Measurements from ENCODE around the gene CC2D1A.

The CC2D1A gene

GRCh38 chr19:13861714-13862531 is 44.1 kb upstream of the CC2D1A start:
- Histone ChIP-seq H3K9me3 (ENCODE audit: severe bottlenecking) (no peaks in the 10 kb centered on the region), H3K4me3 (ENCODE audit: low read depth, low read length) (peak overlapping the region; percentile 29), H3K27ac (peak overlapping the region; percentile 11; the same call in 1 of the 2 replicates), H3K36me3 (no peaks in the 10 kb centered on the region; the same call in 1 of the 2 replicates), H3K27me3 (ENCODE audit: insufficient read depth, low read depth, severe bottlenecking) (no peaks in the 10 kb centered on the region)
- DNase-seq, result peak; percentile 88
- TF ChIP-seq CTCF (IDR thresholded peaks at IDR 0.05; ENCODE audit: low read depth, low read length), result peak; percentile 93

- no peaks in the 10 kb centered on the region; the same call in 1 of the 2 replicates for H3K36me3 ChIP-seq
- no peak for TF ChIP-seq CTCF (IDR thresholded peaks at IDR 0.05; ENCODE audit: low read depth, low read length)
- H3K9me3 ChIP-seq (ENCODE audit: severe bottlenecking), result no peaks in the 10 kb centered on the region
- no peaks in the 10 kb centered on the region for H3K27me3 ChIP-seq (ENCODE audit: insufficient read depth, low read depth, severe bottlenecking)
- H3K4me3 ChIP-seq (ENCODE audit: low read depth, low read length), result peak overlapping the region; percentile 50
- H3K27ac ChIP-seq, result peak overlapping the region; percentile 15; the same call in 1 of the 2 replicates
- peak; percentile 63 for DNase-seq
These were observed 41.8 kb upstream of the CC2D1A start for GRCh38 chr19:13864046-13864666.

GRCh38 chr19:13864667-13865570 is 41.1 kb upstream of the CC2D1A start:
- Histone ChIP-seq H3K9me3 (ENCODE audit: severe bottlenecking) (no peaks in the 10 kb centered on the region), H3K36me3 (no peaks in the 10 kb centered on the region; the same call in 1 of the 2 replicates), H3K27me3 (ENCODE audit: insufficient read depth, low read depth, severe bottlenecking) (no peaks in the 10 kb centered on the region), H3K4me3 (ENCODE audit: low read depth, low read length) (peak overlapping the region; percentile 56), H3K27ac (peak overlapping the region; percentile 48)
- TF ChIP-seq CTCF (IDR thresholded peaks at IDR 0.05; ENCODE audit: low read depth, low read length), result no peak
- DNase-seq, result no peak

- Histone ChIP-seq H3K27me3 (ENCODE audit: insufficient read depth, low read depth, severe bottlenecking) (no peaks in the 10 kb centered on the region), H3K4me3 (ENCODE audit: low read depth, low read length) (peak overlapping the region; percentile 56), H3K36me3 (no peaks in the 10 kb centered on the region; the same call in 1 of the 2 replicates), H3K27ac (peak overlapping the region; percentile 67), H3K9me3 (ENCODE audit: severe bottlenecking) (no peaks in the 10 kb centered on the region)
- no peak for TF ChIP-seq CTCF (IDR thresholded peaks at IDR 0.05; ENCODE audit: low read depth, low read length)
- DNase-seq, result peak; percentile 59
These were observed 40.2 kb upstream of the CC2D1A start for GRCh38 chr19:13865571-13866462.

Measured in WERI-Rb-1 (cell line).